ELR (cell line): Measurements from ENCODE around the gene FAM78A.

Experiments
- DNase-seq: peaks from one replicate; pipeline ENCODE4 v3.0.0-alpha.2; 2015; ENCODE audit warnings: low read depth

The FAM78A gene

DNA sequence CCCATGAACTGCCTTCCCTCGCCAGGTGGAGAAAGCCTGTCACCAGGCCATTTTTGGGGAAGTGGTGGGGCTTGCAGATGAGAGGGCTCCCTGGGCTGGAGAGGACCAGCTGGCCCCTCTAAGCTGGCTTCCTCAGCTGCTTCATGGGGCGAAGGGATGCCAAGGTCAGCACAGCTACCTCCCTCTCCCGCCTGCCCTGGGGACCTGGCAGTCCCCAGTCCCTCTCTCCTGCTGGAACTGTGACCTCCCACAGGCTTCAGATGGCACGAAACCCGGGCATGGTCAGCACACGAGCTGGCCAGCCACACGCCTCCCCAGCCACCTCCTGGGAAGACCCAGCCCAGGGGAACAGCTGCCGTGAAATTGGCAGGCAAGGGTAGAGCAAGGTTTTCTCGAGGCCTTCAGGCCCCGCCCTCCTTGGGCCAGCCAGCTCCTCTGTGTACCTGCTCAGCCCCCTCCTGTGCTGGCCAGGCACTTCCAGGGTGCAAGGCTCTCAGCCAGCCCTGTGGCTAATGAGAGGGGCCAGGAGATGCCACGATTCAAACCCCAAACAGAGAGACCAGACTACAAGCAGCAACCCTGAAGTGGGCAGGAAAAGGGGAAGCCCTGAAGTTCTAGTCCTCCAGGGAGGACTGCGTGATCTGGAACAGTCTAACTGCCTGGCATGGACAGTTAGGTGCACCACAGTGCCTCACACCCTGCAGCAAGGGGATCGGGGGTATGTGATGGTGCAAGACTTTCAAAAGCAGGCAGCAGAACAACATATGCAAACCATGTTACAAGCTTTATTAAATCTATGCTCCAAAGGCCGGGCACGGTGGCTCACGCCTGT is 26.1 kb upstream of the FAM78A start:
- DNase-seq: no peak

GRCh38 chr9:131300444-131300843 is 24.1 kb upstream of the FAM78A start:
- DNase-seq: no peak

GRCh38 chr9:131299961-131300347 is 23.6 kb upstream of the FAM78A start:
- no peak for DNase-seq

DNA sequence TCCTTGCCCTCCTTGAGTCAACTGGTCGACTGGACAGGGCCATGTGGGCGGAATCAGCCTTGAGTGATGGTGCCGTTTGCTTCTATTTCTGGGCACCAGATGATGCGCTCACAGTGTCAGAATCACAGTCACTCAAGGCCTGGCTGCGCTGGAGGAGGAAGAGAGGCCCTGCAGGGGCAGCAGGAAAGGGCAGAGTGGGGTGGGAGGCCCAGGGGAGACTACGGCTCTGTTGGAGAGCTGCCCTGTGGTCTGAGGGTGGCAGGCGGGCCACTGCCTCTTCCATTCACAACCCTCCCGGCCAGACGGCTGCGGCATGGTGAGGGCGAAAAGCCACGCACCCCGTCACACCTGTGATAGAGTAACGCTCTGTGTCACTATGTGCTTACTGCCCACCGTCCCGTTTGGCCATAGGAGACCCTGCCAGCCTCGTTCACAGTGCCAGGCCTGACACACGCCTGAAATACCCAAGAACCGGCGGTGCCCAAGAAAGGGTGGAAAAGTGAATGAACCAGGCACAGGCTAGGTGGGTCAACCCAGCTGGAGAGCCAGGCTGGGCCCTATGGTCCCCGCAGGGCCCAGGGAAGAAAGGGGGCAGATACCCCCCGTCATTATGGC is 23.1 kb upstream of the FAM78A start:
- no peak for DNase-seq

- DNase-seq: no peak
These were observed 22.5 kb upstream of the FAM78A start for GRCh38 chr9:131298816-131299215.

DNA sequence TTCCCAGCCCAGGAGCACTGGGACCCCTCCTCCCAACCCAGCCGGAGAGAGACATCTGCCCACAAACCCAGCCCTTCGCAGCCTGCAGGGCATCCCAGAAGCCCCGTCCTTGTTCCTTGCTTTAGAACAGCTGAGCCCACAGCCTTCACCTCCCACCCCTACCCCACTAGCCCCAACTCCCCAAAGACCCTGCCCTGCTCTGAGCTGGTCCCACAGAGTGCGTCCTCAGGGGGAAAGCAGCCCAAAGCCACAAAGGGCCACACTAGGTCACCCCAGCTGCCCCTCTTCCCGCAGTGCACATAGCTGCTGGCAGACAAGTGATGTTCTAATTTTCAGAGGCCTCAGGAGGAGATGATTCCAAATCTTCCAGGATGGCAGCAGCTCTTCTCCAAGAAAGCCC is 22.0 kb upstream of the FAM78A start:
- no peak for DNase-seq

DNA sequence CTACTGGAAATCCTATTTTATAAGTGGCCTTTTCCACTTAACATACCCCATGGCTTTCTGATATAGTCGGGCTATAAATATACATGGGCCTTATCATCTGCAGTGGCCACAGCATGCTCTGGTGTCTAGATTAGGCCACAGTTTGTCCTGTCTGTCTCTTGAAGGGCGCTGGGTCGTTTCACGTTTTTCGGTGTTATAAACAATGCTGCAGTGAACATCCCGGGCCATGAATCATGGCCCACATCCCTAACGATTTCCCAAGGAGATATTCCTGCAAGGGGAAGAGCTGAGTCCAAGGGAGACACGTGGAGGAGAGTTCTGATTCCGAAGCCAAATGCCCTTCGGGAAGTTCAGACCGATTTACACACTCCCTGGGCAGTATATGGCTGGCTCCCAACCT is 21.6 kb upstream of the FAM78A start:
- DNase-seq: no peak

DNA sequence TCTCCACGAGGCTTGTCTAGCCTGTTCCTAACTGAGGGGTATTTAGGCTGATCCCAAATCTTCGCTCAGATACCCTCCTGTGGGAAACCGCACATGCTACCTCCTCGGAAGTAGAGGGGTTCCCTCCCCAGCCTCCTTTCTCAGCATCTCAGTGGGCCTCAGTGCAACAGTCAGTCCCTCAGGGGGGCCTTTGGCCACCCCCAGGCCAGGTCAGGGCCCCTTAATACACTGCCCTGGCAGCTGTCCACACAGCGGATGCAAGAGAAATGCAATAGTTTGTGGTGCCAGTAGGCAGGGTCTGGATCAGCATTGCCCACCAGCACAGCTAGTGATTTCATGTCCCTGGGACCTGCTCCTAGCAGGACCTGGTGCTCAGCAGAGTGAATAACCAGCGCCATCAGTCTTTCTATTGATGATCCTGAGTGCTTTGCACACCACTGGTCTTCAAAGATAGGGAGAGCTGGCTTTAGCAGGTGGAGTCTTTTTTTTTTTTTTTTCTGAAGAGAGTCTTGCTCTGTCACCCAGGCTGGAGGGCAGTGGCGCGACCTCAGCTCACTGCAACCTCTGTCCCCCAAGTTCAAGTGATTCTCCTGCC is 20.7 kb upstream of the FAM78A start:
- DNase-seq: no peak

- no peak for DNase-seq
These were observed 20.1 kb upstream of the FAM78A start for GRCh38 chr9:131296460-131296859.

GRCh38 chr9:131292937-131293336 is 16.6 kb upstream of the FAM78A start:
- no peak for DNase-seq

DNA sequence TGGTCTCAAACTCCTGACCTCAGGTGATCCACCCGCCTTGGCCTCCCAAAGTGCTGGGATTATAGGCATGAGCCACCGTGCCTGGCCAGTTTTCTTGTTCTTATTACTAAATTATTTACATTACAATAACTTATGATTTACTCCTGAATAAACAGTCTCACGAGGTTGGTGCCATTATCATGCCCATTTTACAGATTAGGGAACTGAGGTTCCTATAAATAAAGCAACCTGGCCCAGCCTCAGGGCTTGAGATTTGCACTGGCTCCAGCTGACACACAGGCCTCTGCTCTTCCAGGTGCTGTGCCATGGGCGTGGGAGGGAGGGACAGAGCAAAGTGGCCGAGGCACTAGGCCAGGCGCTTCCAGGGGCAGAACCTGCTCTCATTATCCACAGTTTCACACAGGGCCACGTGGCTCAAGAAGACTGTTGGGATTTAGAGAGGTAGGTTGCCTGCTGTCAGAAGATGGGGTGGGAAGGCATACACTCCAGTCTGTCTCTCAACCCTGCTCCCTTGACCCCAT is 15.5 kb upstream of the FAM78A start:
- no peak for DNase-seq

DNA sequence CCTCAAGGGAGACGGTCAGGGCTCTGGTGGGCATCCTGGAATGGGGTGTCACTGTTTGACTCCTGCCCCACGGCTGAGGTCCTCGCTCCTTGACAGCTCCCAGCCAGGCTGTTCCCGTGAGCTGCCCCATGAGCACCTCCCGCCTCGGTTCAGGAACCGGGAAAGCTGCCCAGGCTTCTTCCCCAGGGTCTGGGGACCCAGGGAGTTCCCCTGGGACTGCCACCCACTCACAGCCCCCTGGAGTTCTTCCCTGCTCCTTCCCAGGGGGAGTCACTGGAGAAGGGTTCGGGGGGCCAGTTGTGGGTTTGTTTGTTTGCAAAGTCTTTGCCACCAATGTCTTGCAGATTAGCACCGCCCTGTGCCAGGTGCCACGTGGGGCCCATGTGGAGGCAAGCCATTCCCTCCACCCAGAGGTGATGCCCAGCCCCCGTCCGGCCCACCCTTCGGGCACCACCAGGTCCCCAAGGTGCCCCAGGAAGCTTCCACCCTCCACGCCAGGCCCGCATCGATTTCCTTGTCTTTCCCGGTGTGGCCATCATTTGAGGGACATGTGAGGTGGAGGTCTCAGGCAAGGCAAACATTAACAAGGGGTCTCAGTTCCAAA is 14.6 kb upstream of the FAM78A start:
- DNase-seq: no peak

DNA sequence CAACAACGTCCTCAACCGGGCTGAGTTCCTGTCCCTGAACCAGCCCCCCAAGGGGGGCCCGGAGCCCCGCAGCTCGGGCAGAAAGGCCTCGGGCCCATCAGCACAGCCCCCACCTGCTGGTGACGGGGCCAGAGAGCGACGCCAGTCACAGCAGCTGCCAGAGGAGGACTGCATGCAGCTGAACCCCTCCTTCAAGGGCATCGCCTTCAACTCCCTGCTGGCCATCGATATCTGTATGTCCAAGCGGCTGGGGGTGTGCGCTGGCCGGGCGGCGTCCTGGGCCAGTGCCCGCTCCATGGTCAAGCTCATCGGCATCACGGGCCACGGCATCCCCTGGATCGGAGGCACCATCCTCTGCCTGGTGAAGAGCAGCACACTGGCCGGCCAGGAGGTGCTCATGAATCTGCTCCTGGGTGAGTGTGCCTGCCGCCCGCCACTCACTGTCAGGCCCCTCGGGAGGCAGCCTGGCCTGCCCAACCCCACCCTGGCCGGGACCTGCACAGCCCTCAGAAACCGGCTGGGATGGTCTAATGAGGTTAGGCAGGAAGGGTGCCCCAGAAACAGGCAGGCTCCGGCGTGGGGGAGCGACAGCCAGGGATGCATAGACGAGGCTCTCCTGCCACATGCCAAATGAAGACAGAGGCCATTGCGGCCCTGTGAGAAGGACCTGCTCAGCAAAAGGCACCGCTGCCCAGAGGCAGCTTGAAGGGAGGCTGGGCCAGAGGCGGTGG is 13.9 kb upstream of the FAM78A start:
- DNase-seq: no peak

DNA sequence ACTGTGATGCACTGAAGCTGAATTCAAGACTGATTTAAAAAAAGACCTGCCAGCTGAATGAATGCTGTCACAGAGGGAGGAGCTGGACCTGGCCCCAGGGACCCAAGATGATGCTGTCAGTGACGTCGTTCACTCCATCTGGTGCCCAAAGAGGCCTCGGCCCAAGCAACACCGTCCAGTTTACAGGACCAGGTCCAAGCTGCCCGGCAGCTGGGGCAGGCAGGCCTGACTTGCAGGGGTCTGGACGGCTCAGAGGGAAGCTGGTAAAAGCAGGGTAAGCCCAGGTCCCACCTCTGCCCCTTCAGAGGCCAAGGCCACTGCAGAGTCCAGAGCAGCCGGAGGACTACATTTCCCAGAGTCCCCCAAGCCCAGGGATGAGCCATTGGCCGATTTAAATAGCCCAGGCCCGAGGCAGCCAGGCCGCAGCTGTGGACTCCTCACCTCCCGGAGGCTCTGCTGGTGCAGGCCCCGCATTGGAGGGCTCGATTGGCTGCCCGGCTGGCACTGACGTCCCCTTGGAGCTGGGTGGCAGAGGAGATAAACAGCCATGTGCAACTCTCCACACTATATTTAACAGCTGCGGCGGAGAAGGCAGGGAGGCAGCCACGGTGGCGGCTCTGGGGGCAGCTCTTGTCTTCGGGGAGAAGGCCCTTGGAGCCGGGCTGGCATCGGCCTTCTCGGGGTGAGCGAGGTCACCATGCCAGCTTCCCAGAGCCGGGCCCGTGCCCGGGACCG is 13.2 kb upstream of the FAM78A start, which contains the start of gene PLPP7:
PLPP7 (plus strand) TSS at position 423 of the 735 bp plus-strand sequence; CDS start at position 698, 275 bp downstream.
- peak; percentile 60 for DNase-seq

DNA sequence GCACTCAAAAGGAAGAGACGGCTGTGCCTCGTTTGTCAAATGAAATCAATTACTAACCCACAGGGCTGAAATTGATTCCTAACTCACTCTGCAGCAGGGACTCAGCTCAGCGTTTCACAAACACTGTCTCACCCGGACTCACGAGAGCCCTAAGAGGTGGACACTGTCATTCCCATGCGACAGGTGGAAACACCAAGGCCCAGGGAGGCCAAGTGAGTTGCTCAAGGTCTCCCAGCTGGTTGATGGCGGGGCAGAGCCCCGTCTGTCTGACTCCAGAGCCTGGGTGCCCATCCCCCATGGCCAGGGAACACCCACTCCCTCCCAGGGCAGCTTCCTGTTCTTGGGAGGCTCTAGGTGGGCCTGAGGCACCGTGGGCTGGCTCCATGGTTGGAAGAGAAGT is 11.9 kb upstream of the FAM78A start:
- DNase-seq: no peak

DNA sequence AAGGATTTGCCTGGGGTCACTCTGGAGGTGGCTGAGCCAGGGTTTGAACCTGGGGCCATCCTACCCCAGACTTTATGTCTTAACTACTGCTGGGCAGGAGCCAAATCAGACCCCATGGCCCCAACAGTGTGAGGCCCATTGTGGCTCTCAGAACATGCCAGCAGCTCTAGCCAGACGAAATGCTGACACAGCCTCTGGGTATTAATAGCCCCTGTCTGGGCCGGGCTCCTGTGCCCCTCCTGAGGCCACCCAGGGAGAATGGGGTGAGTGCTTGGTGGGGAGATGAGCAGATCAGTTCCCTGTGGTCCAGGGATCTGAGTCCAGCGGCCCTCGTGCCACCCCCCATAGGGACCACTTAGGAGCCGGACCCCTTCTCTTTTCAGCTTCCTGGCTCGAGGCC is 11.0 kb upstream of the FAM78A start:
- no peak for DNase-seq

DNA sequence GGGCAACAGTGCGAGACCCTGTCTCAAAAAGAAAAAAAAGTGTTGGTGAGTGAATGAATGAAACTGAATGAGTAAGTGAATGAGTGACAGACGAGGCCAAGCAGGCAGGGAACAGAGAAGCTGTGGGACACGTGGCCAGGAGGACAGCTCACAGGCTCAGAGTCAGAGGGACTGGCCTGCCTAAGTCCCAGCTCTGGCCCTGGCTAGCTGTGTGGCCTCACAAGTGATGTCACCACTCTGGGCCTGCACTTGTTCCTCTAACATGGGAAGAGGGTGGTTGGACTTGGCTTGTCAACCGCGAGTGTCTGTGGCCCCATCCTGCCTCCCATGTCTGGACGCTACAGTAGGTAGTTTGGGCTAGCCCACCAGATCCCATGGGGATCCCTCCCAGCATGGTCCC is 8.5 kb upstream of the FAM78A start:
- no peak for DNase-seq

- no peak for DNase-seq
These were observed 6.5 kb upstream of the FAM78A start for GRCh38 chr9:131282688-131283422.

- no peak for DNase-seq
These were observed 5.9 kb upstream of the FAM78A start for GRCh38 chr9:131282175-131282574.

- DNase-seq: no peak
These were observed 5.0 kb upstream of the FAM78A start for GRCh38 chr9:131281119-131281965.
